GM18526 (cell line): ENCODE results near the gene LTBP3.

Experiments
- POLR2A ChIP-seq: IDR thresholded peaks from 3 replicates; pipeline ENCODE4 v1.6.1; 2011; ENCODE audit not compliant: insufficient read length; ENCODE audit errors: extremely low read depth

The LTBP3 gene

DNA sequence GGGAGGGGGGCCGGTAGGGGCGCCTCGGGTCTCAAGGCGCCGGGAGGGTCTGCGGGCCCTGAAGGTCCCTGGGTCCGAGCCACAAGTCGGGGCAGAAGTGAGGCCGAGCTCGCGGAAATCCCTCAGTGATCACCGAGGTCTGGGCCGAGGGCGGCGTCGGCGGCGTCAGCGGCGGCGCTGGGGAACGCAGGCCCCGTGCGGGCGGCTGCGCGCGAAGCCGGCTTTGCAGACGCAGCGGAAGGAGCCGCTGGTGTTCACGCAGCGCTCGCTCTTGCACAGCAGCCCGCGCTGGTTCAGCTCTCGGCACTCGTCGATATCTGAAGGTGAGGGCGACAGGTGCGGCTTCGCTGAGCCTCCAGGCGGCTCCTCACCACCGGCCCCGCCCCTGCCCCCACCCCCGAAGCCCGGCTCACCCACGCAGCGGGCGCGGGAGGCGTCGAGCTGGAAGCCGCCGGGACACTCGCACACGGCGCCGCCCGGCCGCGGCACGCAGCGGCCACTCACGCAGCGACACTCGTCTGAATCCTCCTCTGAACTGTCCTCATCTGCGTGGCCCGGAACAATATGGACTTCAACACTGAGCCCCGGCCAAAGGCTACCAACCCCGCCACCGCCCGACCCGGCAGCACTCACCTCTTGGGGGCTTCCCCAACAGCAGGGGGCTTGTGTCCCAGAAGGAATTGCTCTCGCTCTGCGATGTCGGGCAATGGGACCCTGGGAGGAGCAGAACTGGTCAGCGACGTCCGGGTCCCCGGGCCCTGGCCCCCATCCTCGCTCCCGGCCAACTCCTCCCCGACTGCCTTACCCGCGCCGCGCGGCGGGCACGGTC is 19.0 kb downstream of the LTBP3 start:
- no peak for TF ChIP-seq POLR2A

GRCh38 chr11:65538232-65538914 is 19.8 kb downstream of the LTBP3 start:
- no peak for TF ChIP-seq POLR2A

- no peak for TF ChIP-seq POLR2A
These were observed 20.4 kb downstream of the LTBP3 start for GRCh38 chr11:65537620-65538231.

- no peak for TF ChIP-seq POLR2A
These were observed 20.9 kb downstream of the LTBP3 start for GRCh38 chr11:65537296-65537597.

DNA sequence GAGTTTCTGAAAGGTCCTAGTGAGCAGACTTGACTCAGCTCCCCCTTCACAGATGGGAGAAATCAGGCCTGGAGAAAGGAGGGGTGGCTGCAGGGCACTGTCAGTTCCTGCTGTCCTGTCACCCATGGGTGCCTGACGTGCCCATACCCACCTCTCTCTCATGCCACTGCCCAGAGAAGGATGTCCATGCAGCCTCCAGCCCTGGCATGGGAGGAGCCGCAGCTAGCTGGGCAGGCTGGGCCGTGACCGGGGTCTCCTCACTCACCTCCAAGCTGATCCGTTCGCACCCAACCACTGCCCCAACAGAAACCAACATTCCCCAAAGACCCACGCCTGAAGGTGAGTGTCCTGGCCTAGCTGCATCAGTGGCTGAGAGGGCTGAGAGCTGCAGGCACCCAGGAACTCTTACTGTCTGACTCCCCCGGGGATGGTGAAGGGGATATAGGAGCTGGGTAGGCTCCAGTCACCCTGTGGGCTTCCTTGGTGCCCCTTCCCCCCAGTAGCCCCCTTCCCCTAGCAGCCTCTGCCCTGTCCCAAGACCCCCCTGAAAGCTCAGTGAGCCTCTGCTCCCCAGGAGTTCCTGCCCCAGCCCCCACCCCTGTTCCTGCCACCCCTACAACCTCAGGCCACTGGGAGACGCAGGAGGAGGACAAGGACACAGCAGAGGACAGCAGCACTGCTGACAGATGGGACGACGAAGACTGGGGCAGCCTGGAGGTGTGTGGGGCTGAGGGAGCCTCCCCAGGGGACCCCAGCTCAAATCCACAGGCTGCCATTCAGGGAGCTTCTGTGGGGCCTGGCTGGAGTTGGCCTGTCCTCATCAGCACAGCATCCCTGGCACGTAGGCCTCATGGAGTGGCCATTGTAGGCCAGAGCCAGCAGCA is 21.5 kb downstream of the LTBP3 start:
- no peak for TF ChIP-seq POLR2A

- no peak for TF ChIP-seq POLR2A
These were observed 23.1 kb downstream of the LTBP3 start for GRCh38 chr11:65535102-65535501.

DNA sequence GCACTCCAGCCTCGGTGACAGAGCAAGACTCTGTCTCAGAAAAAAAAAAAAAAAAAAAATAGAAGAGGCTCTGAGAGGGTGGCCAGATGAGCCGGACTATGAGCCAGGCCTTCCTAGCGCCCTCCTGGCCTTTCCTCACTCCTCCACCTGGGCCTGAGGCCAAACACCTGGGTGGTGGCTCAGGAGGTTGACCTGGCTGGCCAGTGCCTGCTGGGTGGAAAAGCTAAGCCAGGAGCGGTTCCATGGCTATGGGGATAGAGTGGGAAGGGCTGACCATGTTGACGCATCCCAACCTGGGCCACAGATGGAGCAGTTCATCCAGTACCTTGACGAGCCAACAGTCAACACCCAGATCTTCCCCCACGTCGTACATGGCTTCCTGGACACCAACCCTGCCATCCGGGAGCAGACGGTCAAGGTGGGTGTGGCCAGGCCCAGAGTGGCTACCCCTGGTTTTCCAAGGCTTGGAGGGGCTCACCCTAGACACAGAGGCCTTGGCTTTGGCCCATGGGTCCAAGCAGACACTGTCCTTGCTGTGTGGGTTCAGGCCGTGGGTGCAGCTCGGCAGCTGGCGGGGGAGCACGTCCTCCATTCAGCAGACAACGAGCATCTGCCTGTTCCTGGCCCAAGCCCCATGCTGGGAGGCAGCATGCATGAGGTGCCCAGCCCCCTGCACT is 25.6 kb downstream of the LTBP3 start:
- TF ChIP-seq POLR2A = no peak

GRCh38 chr11:65530157-65530496 is 28.0 kb downstream of the LTBP3 start:
- no peak for TF ChIP-seq POLR2A

- no peak for TF ChIP-seq POLR2A
These were observed 28.5 kb downstream of the LTBP3 start for GRCh38 chr11:65529475-65530156.

GRCh38 chr11:65528819-65529350 is 29.3 kb downstream of the LTBP3 start:
- TF ChIP-seq POLR2A = no peak

DNA sequence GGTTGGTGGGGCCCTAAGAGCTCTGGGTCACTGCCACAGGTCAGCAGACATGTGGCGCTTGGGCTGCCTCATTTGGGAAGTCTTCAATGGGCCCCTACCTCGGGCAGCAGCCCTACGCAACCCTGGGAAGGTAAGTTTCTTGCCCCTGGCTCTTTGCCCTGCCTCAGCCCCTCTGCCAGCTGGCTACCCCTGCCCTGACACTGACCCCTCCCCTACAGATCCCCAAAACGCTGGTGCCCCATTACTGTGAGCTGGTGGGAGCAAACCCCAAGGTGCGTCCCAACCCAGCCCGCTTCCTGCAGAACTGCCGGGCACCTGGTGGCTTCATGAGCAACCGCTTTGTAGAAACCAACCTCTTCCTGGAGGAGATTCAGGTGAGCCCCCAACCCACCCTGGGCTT is 31.4 kb downstream of the LTBP3 start:
- TF ChIP-seq POLR2A = no peak

DNA sequence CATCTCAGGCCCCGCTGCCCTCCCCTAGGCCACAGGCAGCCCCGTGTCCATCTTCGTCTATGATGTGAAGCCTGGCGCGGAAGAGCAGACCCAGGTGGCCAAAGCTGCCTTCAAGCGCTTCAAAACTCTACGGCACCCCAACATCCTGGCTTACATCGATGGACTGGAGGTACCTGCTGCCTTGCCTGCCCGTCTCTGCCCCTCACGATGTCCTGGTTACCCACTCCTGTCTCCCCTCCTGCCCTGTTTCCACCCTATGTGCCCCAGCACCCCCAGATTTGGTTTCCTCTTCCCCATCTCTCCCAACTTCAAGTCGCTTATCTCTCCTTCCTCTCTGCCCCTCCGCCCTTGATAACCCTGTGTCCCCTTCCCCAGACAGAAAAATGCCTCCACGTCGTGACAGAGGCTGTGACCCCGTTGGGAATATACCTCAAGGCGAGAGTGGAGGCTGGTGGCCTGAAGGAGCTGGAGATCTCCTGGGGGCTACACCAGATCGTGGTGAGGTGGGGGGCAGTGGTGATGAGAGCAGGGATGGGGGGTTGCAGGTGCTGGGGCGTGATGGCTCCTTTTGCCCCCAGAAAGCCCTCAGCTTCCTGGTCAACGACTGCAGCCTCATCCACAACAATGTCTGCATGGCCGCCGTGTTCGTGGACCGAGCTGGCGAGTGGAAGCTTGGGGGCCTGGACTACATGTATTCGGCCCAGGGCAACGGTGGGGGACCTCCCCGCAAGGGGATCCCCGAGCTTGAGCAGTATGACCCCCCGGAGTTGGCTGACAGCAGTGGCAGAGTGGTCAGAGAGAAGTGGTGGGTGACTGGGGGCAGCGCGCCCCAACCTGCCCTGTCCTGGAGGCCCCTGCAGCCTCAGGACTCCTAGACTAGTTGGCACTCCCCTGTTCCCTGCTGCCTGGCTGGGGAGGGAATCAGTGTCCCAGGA is 32.3 kb downstream of the LTBP3 start:
- no peak for TF ChIP-seq POLR2A
